Activated naive CD8-positive, alpha-beta T cell treated with anti-CD3 and anti-CD28 coated beads, Interleukin-2, amount 50 U/mL, for 16 hours (primary cell): ENCODE results near the gene COL6A1.
"Not testable (repeated sequence)": the region's sequence is repeated elsewhere in the genome, so short reads cannot be mapped to it uniquely, and the experiment has no call there.

ENCODE experiments used
- DNase-seq: peaks from one replicate; pipeline ENCODE4 v3.0.0-alpha.2; 2020; ENCODE audit warnings: low read depth, low spot score

The COL6A1 gene

DNA sequence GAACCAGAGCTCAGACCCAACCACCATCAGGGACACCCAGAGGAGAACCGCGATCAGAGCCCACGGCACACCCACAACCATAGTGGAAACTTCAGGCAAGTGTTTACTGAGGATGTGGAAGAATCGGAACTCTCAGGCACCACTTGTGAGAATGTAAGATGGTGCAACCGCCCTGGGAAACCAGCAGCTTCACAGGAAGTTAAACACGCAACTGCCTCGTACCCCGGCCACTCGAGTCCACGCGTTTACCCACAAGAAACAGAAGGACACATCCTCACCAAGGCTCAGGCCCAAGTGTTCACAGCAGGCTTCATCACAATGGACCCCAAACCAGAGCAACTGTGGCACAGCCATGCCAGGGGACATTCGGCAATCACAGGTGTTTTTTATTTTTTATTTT lies 64.9 kb downstream of the COL6A1 start:
- DNase-seq: no peak

DNA sequence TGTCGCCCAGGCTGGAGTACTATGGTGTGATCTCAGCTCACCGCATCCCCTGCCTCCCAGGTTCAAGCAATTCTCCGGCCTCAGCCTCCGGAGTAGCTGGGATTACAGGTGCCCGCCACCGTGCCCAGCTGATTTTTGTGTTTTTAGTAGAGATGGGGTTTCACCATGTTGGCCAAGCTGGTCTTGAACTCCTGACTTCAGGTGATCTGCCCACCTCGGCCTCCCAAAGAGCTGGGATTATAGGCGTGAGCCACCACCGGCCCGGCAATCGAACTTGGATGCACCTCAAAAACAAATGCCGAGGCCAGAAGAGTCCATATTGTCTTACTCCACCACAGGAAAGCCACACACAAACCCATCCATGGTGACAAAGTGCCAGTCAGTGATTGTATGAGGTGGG lies 65.3 kb downstream of the COL6A1 start:
- not testable (repeated sequence) for DNase-seq

DNA sequence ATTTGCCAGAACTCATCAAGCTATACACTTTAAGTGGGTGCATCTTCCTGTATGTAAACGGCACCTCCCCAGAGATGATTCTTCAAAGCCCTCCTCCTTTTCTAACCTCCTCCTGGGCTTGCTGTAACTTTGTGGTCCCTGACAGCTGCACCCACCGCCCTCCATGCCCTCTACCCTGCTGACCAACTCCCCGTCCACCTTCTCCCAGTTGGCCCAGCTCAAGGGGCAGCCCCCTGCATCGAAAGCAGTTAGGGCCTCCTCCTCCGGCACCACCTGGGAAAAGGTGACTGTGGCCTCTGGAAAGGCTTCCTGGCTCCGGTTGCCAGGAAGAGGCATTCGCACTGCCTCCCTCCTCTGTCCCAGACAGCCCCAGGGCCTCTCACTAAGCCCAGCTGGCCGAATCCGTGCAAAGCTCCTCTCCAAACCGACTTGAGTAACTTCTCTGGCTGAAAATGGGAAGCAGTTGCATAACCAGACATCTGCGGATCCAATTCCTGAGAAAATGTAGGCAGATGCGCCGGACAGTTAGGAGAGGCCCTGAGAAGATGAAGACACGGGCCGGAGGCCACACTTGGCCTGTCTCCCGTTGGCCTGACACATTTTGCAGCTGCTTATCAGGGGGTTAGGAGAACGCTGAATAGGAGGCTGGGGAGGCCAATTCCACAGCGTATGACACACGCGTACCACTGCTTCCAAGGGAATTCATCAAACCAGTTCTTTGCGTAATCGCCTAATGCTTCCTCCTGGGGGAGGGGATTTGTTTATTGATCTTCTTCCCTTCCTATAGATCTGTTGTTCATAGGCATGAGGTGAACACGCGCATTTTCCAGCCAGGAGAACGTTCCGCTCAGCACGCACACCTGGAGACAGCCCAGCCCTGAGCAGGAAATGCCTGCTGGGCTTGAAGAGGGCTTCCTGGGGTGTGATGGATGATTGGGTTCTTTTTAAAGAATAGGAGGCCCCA lies 67.6 kb downstream of the COL6A1 start:
- no peak for DNase-seq

DNA sequence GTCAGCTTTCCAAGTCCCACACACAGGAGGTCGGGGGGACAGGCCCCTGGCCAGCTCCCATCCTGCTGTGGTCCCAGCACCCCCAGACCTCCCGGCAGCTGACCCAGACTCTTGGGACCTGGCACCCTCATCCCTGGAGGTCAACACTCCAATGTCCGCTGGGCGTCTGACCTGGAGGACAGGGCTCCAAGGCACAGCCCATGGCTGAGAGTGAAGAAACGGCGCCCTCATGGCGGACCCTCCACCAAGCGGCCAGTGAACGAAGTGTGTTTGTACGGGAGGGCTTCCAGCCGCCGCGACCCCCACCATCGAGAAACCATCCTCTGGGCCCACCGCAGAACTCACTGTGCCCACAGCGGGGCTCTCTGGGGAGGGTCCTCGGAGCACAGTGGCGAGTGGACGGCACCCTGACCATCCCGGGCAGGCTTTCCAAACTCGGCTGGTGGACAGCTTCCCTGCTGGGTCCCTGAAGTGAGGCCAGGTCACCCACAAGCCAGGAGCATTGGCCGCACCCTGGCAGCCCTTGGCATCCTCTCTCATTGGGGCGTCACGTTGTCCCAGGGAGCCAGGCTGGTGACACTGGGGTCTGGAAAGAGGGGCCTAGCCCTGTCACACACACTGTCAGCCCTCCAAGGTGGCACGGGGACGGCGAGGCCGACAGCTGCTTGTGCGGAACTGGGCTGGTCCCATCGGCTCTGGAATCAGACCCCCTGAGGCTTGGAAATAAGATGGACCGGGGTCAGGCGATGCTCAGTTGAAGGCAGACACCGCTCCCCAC lies 68.5 kb downstream of the COL6A1 start:
- DNase-seq: no peak

DNA sequence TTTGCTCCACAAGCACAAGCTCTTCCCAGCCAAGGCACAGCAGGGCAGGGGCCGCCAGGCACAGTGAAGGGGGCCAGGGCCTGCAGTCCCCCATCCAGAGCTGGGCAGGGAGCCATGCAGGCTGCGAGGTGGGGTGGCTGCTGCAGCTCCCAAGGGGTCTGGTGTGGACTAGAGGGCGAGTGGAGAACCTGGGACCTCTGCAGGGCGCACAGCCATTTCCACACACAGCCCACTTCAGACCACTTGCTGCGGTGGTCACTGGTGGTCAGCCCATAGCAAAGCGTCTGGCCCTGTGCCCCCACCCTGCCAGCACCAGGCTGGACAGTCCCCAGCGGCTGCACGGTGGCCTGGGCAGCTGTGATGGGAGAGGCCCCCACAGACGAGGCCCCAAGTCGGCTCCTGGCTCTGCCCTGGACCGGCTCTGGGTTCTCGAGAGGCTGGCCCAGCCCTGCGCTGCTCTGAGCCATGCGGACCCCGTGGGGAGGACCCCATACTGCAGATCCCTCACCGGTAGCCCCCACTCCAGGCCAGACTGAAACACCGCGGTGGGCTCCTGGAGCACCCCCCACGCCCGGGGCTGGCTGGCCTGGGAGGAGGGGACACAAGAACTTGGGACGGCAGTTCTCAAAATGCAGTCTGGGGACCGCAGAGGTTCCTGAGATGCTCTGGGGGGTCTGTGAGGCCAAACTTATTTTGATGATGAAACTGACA lies 69.3 kb downstream of the COL6A1 start:
- DNase-seq: no peak

DNA sequence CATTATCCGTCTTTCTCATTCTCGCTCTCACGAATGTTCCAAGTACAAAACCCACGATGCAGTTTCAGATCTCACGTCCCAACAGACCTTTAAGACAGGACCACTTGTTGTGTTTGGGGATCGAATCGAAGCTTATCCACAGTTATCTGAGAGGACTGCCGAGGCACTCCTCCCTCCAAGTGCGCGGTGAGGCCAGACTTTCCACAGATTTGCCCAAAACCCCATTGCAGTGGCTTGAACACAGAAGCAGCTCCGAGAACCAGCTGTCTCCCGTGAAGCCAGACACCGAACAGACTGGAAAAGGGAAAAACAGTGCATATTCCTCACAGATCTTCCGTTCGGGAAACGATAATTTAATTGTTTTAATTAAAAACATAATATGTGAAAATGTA lies 69.8 kb downstream of the COL6A1 start:
- DNase-seq: no peak

DNA sequence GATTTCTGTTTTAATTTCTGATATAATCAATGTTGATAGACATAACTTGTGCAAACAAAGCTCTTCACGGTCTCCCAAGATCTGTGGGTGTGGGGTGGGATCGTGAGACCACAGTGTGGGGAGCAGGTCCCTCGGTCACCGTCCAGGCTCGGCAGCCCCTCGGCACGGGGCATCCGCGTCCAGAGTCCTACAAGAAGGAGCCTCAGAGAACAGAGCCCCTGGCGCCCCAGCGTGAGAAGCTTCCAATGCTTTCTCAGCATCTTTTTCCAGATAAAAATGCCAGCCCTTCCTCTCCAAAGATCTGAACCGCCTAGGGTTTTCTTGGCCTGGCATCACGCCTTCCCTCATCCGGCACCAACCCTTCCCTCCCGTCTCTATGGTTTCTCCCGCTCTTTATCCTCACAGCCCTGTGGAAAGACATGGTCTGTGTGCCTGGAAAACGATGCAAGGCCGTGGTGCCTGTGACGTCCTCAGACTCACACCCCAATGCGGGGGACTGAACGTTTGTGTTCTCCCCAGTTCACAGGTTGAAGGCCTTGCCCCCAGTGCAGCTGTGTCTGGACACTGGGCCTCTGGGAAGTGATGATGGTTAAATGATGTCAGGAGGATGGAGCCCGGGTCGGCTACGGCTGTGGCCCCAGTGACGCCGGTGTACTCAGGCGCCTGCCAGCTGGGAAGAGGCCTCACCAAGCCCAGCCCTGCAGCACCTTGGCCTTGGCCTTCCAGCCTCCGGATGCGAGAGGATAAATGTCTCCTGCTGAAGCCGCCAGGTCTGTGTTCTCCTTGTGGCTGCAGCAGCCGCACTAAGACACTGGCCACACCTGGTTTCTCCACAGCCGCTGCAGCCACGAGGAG lies 70.5 kb downstream of the COL6A1 start:
- no peak for DNase-seq

DNA sequence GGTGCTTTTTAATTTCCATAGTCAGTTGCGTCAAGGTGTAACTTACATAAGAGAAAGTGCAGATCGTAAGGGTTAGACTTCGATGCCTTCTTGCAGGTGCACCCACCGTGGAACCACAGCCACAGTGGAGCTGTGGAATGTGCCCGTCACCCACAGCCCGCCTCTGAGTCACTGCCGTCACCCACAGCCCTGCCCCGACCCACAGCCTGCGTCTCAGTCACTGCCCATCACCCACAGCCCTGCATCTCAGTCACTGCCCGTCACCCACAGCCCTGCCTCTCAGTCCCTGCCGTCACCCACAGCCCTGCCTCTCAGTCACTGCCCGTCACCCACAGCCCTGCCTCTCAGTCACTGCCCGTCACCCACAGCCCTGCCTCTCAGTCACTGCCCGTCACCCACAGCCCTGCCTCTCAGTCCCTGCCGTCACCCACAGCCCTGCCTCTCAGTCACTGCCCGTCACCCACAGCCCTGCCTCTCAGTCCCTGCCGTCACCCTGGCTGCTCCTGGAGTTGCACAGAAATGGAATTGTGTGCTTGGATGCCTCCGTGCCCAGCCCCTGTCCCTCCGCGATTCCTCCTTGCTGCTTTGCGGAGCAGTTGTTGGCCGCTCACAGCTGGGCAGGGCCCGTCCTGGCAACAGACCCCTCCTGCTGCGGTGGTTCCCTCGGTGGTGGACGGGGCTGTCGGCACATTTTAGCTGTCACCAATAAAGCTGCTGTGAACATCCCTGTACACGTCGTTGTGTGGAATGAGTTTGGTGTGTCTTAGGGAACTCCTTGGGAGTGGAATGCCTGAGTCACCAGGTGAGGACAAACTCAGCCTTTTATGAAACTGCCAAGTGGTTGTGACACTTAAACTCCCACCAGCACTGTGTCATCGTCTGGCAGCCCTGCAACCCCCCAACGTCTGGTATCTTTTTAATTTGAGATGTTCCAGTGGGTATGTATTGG lies 71.4 kb downstream of the COL6A1 start:
- DNase-seq: peak; percentile 63

DNA sequence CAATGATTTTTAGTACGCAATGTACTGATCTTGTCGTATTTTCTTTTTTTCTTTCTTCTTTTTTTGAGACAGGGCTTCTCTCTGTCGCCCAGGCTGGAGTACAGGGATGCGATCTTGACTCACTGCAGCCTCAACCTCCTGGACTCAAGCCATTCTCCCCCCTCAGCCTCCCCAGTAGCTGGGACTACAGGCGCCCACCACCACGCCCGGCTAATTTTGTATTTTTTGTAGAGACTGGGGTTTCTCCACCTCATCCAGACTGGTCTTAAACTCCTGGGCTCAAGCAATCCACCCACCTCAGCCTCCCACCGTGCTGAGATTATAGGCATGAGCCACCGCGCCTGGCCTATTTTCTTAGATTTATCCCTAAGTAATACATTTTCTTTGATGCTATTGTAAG lies 72.5 kb downstream of the COL6A1 start:
- DNase-seq: no peak

DNA sequence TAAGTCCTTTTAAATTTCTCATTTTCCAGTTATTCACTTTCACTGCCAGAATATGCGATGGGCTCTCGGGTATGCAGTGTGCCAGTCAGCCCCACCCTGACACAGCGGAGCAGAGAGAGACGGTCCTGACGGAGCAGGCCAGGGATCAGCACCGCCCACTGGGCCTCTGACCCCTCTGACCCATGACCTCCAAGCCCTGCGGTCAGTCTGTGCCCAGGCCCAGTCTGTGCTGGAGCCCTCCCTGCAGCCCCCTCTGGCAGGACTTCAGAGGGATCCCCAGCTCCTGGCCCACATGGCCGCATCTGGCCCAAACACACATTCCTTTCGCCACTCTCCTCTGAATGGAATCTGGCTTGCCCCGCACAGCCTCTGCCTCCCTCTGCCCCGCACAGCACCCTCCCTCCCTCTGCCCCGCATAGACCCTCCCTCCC lies 72.9 kb downstream of the COL6A1 start:
- DNase-seq: no peak
